ENCODE data around the gene TEX11.
"Not testable (repeated sequence)": the region's sequence is repeated elsewhere in the genome, so short reads cannot be mapped to it uniquely, and the experiment has no call there.

The TEX11 gene

GRCh38 chrX:70587158-70587557 lies 321.4 kb downstream of the TEX11 start:
- not testable (repeated sequence) for DNase-seq (ENCODE audit: low read depth)

GRCh38 chrX:70577442-70577841 lies 331.1 kb downstream of the TEX11 start:
- no peak for DNase-seq (ENCODE audit: low read depth)

- not testable (repeated sequence) for DNase-seq (ENCODE audit: low read depth)
Measured at GRCh38 chrX:70569922-70570576, 338.5 kb downstream of the TEX11 start.

GRCh38 chrX:70554948-70555347 lies 353.6 kb downstream of the TEX11 start:
- no peak for DNase-seq (ENCODE audit: low read depth)

GRCh38 chrX:70554523-70554922 lies 354.0 kb downstream of the TEX11 start:
- peak; percentile 11 for DNase-seq (ENCODE audit: low read depth)

- peak; percentile 3 for DNase-seq (ENCODE audit: low read depth)
Measured at GRCh38 chrX:70554081-70554480, 354.4 kb downstream of the TEX11 start.

GRCh38 chrX:70553516-70553915 lies 355.0 kb downstream of the TEX11 start:
- no peak for DNase-seq (ENCODE audit: low read depth)

- no peak for DNase-seq (ENCODE audit: low read depth)
Measured at GRCh38 chrX:70552130-70552704, 356.3 kb downstream of the TEX11 start.

- no peak for DNase-seq (ENCODE audit: low read depth)
Measured at GRCh38 chrX:70549429-70549828, 359.1 kb downstream of the TEX11 start.

- DNase-seq (ENCODE audit: low read depth): no peak
Measured at GRCh38 chrX:70535198-70535597, 373.3 kb downstream of the TEX11 start.

GRCh38 chrX:70527610-70528345 lies 380.7 kb downstream of the TEX11 start:
- DNase-seq (ENCODE audit: low read depth): no peak

- no peak for DNase-seq (ENCODE audit: low read depth)
Measured at GRCh38 chrX:70527053-70527452, 381.5 kb downstream of the TEX11 start.

GRCh38 chrX:70525733-70526132 lies 382.8 kb downstream of the TEX11 start:
- DNase-seq (ENCODE audit: low read depth): no peak

GRCh38 chrX:70515692-70516091 lies 392.8 kb downstream of the TEX11 start:
- DNase-seq (ENCODE audit: low read depth): not testable (repeated sequence)

- not testable (repeated sequence) for DNase-seq (ENCODE audit: low read depth)
Measured at GRCh38 chrX:70515270-70515669, 393.2 kb downstream of the TEX11 start.

GRCh38 chrX:70509078-70509477 lies 399.4 kb downstream of the TEX11 start:
- no peak for DNase-seq (ENCODE audit: low read depth)

GRCh38 chrX:70508296-70508911 lies 400.1 kb downstream of the TEX11 start:
- no peak for DNase-seq (ENCODE audit: low read depth)

- no peak for DNase-seq (ENCODE audit: low read depth)
Measured at GRCh38 chrX:70505451-70505841, 403.1 kb downstream of the TEX11 start.

- no peak for DNase-seq (ENCODE audit: low read depth)
Measured at GRCh38 chrX:70504772-70505450, 403.6 kb downstream of the TEX11 start.

- DNase-seq (ENCODE audit: low read depth): no peak
Measured at GRCh38 chrX:70500826-70501225, 407.7 kb downstream of the TEX11 start.

- DNase-seq (ENCODE audit: low read depth): no peak
Measured at GRCh38 chrX:70498129-70498528, 410.4 kb downstream of the TEX11 start.

- no peak for DNase-seq (ENCODE audit: low read depth)
Measured at GRCh38 chrX:70497026-70497425, 411.5 kb downstream of the TEX11 start.
